Stimulated activated CD8-positive, alpha-beta memory T cell treated with anti-CD3 and anti-CD28 coated beads, Interleukin-4, amount 100 ng/mL, for 1 hour (primary cell): ENCODE measurements around the gene KANK4.

Experiments used
- DNase-seq, 2 donors: peaks; one replicate each; pipeline ENCODE4 v3.0.0-alpha.2; 2020; ENCODE audit warnings: low read depth in 2 of 2, low spot score in 1 of 2

The KANK4 gene

DNA sequence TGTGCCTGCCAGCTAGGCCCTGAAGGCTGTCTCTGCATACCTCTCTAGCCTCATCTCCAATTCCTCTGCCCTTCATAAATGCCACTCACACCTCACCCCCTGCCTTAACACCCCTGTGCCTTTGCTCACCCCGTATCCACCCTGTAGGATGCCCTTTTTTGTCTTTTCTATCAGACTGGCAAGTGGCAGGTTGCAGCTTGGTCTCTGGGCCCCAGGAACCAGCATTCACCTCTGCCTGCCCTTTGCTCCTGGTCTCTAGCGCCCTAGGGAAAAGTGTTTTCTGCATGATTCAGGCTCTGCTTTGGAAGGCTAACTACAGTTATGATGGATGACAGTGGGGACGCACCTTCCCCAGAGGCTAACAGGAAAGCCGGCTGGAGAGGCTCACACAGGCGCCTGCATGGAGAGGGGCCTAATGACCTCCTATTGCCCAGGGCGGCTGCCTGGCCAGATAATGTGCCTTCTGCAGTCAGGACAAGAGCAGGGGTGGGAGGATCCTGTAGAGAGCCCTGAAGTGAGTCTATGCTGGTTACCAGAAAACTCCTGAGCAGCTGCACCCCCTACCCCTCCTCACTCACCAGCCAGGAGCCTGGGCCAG, 11.2 kb downstream of the KANK4 start:
- no peak for DNase-seq

DNA sequence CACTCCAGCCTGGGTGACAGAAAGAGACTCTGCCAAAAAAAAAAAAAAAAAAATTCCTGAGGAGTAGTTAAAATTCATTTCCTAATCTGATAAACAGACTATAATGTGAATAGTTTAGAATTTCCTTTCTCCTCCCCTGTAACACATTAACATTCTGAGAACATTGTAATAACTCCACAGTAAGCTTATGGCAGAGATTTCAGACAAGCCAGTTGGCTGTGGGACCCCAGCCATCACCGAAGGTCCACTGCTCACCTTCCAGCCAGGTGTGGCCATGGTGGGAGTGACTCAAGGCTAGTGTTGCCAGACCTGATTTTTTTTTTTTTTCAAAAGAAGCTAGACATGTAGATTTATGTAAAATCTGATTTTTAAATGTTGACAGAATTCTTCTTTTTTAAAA, 11.8 kb downstream of the KANK4 start:
- no peak for DNase-seq

DNA sequence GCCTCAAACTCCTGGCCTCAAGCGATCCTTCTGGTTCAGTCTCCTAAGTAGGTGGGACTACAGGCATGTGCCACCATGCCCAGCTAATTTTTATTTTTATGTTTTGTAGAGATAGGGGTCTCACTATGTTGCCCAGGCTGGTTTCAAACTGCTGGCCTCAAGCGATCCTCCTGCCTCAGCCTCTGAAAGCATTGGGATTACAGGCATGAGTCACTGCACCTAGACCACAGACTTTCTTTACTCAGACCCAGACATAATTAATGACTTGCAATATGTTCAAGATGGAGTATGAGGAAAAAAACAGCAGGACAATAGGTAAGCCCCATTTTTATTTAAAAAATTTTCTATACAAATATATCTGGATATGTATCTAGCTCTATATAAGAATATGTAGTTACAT, 13.2 kb downstream of the KANK4 start:
- no peak for DNase-seq

DNA sequence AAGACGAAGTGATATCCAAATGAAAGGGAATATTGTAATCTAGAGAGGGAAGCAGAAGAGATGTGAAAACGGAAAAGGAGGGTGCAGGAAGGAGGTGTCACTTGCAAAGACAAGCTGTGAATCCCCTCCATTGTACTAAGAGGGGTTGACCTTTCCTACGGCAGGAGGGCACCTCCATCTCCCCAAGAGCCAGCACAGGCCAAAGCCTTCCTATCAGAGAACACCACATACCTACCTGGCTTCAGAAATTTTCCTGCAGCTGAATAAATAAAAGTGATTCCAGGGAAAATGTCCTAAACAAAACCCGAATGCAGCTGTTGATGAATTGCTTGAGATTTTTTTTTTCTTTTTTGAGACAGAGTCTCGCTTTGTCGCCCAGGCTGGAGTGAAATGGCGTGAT, 14.3 kb downstream of the KANK4 start:
- no peak for DNase-seq

DNA sequence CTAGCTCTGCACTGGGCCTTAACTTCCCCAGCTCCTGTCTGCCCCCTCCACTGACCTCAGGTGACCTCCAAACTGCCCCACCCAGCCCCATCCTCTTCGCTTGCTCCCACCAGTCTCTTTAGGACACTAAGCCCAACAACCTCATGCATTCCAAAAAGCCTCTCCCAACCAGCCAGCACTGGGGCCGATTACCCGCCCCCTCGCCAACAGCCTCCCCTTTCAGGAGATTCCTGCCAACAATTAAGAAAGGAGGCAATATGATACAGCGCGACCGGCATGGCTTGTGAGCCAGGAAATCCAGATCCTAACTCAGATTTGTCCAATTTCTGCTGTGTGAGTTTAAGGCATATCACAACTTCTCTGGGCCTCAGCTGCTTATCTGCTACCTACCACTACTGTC, 14.7 kb downstream of the KANK4 start:
- no peak for DNase-seq

DNA sequence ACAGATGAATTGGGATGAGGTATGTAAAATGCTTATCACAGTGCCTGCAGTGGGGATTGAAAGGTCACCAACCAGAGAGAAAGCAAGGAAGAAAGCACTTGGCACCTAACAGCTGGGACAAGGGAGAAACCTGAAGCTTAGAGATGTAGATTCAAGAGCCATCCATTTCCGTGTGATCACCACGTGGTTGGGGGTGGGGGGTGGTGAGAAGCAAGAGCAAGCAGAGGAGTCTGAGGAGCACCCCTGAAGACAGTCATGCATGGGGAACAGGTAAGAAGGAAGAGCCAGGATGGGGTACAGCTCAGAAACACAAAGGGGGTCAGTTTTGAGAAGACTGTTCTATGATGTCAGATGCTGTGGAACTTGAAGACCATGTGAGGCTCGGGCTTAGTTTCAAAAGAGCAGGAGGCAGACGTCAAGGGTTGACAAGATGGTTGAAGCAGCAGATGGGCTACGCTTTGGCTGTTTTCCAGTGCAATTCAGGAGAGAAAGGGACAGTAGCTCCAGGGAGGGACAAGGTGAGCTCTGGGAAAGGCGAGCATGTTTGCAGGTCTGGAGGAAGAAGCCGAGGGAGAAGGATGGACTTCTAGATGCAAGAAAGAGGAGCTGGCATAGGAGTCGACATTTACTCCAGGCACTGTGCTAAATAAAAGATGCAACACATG, 17.4 kb downstream of the KANK4 start:
- no peak for DNase-seq

DNA sequence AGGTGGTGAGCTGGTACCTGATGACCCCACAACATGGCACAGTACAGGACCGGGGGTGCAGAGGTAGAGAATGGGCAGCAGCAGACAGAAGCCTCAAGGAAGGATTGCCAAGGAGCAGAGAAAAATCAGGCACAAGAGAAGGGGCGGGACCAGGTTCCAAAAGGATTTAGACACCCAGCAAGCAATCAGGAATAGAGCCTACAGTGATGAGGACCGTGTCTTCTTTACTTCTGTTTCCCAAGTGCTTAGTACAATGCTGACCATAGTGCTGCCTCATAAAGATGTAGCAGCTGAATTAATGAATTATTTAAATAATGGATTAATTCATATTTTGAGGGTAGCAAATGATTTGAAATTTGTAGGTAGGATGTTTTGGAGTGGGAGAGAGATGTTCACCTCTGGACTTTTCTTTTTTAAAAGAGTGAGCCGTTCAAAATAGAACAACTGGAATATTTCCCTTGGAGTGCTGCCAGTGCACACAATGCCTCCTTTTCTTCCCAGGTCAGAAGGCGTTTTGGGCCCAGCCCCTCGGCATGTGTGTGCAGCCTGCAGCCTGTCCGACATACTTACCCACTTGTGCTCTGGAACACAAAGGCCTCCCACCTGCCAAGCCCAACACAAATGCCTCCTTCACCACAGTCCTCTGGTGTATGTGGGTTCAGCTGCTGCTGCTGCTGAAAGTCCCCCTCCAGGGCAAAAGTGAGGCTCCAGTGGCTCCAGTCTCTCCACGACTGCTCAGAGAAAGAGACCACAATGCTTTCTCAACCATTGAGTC, 19.6 kb downstream of the KANK4 start:
- no peak for DNase-seq

DNA sequence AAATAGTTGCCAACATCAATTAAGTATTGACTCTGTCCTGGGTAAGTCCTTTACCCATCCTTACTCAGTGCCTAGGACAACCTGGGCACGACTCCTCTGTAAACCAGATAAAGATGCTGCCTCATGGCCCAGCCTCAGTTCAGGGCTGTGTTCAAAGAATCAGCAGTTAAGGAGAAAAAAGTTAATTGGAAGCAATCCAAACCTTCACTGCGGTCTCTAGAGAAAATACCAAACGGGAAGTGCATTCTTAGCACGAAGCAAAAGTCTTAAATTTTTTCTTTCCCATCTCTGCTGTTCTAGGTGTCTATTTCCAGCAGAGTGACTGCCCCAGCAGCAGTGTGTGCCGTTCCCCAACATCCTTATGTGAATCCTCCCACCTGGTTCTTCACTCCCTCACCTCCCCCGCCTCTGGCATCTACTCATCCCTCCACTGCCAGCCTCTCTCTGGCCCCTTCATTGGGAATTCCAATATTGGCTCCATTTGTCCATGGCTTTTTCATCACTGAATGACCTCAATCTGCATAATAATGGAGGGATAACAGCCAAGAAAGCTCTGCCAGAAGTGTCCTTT, 23.2 kb downstream of the KANK4 start:
- no peak for DNase-seq

DNA sequence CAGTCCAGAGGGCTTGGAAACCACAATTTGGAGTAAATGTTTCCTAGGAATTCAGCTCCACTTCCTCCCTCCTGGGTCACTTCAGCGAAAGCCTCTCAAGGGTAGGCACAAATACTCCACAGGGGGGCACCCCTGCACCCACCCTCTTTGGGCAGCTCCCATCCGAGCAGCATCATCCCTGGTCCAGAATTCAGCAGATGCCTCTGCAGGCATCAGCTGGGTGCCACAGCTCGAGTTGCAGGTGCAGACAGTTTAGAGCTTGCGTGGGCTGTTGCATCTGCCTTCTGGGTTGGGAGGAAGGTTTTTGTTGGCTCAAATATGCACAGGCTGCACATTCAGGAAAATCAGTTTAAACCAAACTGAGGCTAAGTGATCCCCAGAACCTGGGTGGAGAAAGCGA, 25.0 kb downstream of the KANK4 start:
- no peak for DNase-seq

DNA sequence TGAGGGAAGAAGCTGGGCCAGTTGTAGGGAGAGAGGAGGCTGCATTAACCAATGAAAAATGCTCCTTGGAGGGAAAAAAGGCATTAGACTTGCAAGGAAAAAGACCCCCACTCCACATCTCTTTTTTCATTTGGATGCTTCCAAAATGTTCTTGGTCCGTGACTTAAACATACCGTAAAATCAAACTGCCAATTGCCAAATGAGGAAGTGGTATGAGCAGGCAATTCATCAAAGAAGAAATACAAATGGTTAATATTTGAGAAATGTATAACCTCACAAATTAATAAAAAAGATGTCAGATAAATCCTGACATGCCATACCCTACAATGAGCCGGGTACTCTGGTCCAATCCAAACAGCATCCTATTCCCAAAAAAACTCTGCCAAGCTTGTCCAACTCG, 30.6 kb downstream of the KANK4 start:
- no peak for DNase-seq

DNA sequence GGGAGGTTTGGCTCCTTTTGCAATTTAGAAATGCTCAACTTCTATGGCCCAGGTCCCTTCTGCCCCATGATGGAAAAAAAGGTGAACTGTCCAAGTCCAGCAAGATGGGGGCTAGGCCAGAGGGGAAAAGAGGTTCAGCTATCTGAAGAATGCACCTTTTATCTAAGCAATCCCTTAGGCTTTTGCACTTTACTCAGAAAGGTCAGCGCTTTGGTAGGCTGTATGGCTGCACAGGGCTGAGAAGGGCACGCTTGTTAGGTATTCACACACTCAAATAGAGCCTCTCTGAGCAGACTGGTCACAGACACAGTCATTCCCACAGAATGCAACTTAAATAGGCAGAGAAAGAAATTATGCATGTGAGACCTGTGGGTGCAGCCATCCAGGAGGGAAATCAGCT, 31.0 kb downstream of the KANK4 start:
- no peak for DNase-seq

DNA sequence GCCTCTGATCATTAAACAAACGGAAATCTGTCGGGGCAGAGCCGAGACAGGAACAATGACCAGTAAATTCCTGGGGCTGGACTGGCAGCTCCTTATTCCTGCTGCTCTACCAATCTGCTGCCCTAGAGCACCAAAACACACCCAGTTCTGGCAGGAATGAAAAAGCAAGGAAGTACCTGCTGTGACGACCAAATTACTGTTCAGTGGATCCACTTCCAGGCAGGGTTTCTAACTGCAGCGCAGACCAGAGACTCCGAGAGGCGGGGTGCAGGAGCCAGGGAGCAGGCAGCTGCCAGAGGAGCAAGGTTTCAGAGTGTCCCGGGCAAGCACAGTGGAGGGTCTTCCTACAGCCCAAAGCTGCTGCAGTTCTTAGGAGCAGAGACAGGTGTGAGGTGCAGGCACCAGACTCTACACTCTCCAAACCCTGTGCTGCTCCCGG, 32.4 kb downstream of the KANK4 start:
- DNase-seq: no peak

DNA sequence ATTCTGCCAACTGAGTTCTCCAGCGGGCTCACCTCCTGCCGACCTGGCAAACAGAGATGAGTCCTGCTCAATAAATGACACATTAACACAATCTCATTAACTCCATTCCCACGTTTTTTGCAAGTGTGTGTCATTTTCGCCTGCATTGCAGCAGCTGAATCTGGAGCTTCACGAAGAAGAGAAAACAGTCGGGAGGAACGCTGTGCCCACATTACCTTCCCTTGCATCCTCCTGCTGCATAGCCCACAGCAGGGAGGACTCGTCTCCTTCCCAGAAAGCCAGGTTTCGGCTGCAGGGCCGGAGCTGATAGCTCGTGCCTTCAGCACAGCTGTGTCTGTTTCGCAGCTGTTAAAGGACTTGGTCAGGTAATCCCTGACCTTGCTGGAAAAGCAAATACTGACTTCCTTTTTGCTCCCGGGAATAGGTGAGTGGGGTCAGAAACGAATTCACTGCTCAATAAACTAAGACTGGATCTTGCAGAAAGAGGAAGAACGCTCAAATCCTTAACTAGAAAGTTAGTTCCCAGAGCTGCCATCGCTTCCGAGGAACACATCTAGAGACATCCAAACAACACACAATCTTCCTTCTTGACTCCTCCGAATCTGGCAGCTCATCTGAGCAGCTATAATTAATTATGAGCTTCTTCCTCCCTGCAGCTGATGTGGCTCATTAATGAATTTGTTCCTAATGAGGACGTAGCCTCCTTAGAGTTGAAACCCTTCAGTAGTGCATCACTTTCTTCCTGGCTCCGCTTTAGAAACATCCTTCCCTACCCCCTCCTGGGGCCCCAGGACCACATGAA, 33.0 kb downstream of the KANK4 start:
- DNase-seq: no peak

DNA sequence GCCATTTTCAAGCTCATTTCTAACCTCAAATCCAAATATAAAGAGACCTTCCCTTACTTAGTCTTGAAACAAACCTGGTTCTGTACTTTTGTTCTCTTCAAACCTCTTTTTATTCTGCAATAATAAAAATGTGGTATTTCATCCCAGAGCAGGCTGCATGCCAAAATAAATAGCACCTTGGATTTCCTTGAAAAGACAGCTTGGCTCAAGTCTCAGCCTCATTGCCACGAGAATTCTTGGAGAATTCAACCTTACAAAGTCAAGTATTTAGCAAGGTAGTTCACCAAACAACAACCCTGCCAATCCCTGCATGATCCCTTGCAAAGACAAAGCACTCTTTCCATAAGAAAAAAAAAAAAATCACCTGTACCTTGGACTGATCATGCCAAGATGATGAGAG, 33.8 kb downstream of the KANK4 start:
- no peak for DNase-seq

DNA sequence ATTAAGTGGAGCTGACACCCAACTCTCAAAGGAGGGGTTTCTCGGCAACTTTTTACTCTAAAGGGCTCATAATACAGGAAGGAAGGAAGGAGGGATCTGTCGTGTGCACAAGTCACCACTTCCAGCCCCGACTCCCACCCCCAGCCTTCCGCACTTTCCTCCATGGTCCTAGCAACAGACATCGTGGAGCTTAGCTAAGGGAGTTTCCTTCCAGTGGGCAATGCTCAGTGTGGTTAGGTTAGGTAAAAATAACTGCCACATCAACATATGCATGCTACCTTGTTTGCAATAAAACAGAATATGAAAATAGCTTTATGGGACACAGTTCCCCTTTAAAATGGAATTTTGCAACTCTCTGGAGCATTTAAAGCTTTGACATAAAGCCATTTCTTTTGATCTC, 35.2 kb downstream of the KANK4 start:
- DNase-seq: no peak

DNA sequence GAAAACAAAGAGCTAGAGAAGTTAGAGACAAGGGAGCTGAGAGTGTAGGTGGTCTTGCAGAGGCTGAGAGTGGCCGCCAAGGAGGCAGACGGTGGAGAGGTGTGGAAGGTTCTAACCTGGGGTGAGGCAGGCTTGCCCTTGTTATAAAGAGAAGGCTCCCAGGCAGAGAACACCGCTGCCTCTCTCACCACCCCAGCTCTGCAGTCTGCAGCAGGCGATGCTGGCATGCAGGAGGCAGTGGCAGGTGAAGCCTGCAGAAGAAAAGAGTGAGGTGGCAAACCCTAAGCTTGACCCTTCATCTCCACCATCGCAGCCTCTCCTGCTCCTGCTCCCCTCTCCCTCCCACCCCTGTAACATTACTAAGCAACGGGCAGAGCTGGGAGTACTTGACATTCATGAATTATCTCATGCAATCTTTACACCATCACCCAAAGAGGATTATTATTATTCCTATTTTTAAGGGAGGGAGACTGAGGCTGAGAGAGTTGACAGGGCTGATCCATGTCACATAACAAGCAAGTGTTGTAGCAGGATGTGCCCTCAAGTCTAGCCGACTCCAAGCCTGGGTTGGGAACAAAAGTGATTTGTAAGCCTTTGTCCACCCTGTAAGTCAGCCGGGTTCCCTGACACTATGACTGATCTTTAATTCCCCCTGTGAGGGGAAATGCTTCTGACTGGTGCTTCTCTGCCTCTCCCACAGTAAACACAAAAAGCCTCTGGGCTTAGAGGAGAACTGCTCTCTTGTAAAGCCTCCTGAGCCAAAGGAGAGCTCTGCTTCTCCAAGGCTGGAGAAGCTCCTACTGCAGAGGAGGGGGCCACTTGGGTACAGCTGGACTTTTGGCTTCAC, 36.1 kb downstream of the KANK4 start:
- DNase-seq: no peak

DNA sequence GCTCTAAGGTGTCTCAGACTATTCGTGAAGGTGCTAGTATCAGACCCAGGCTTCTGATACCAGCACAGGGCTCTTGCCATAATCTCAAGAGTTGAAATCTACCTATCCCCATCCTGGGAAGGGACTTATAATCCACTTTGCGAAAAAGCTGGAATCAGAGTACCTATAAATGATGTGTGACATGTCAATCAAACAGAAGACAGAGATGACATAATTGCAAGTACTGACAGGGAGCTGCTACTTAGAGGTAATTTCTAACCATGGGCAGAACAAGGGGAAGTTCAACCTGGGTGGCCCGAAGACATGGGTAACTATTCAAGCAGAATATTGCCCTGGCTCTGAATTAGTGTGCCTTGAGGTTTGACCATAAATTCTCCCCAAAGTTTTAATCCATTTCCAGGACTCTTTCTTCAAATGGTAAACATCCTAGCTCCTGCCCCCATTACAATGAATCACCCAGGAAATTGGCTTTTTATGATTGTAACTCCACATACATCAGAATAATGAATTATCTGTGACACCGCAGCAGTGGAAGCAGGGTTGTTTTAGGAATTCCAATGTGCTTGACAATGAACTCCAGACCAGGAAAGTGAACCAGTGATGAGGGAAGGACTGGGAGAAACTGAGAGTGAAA, 37.2 kb downstream of the KANK4 start:
- no peak for DNase-seq

DNA sequence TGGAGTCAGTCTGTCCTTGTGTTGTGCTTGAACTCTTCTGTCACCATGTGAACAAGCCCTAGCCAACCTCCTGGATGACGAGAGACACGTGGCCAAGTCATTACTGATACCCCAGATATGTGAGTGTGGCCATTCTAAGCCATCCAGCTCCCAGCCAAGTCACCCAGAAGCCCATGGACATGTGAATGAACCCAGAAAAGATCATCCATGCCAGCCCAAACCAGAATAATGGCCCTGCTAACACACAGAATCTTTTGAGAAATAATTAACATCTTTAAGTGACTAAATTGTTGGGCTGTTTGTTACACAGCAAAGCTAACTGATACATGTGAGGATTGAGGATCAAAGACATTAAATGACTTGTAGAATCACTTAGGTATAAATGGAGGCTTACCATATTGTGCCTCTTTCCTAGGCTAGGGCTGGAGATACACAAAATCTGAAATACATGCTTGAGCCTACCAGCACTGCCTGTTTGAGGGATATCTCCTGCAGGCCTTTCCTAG, 38.2 kb downstream of the KANK4 start:
- DNase-seq: no peak

DNA sequence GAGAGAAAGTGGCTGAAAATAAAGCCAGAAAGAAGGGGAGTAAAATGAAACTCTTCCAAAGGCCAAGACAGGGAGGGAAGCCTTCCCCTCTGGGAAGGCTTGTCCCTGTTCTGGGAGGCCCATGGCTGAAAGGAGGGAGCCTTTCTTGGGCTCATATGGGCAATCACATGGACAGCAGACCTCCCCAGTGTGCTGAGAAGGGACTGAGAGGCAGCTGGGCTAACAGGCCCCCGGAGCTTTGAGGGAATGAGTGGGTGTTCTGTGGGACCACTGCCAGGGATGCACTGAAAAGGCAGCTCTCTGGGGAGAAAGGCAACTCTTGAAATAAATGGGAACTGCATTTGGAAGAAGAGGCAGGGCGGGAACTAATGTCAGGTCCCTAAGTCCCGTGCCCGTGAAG, 39.1 kb downstream of the KANK4 start:
- DNase-seq: no peak

DNA sequence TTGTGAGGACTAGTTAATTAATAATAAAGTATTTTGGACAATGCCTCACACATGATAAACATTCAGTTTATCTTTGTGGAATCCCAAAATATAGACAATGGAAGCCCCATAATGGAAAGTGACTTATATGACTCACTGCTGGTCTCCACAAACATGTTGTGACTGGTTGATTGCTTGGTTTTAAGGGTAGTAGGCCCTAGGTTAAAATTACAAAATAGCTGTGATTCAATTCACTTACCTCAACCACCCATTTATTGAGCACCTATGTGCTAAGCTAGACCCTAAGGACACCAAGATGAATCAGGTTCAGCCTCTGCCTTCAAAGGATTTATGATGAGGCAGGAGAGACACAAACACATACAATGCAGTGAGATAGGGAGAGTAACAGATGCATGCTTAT, 42.4 kb downstream of the KANK4 start:
- DNase-seq: no peak
